GM12864 (cell line): ENCODE results near the gene MRPL48.

Experiments used
- DNase-seq: peaks from one replicate; pipeline ENCODE4 v3.0.0-alpha.2; 2011; ENCODE audit warnings: low read depth
- H3K4me3 ChIP-seq: 2 replicates; pipeline ENCODE4 v1.5.1; 2011; ENCODE audit warnings: mild to moderate bottlenecking, low read depth, low read length, control low read depth
- CTCF ChIP-seq: IDR thresholded peaks from 2 replicates; pipeline ENCODE4 v1.5.1; 2011; ENCODE audit warnings: low read depth, mild to moderate bottlenecking, moderate library complexity, low read length, control low read depth, inconsistent platforms; ENCODE audit errors: missing control alignments

MRPL48 gene

GRCh38 chr11:73752216-73752867 lies 35.3 kb upstream of the MRPL48 start:
- TF ChIP-seq CTCF, result no peak
- no peak overlapping the region for H3K4me3 ChIP-seq
- no peak for DNase-seq

- no peak for DNase-seq
- H3K4me3 ChIP-seq, result no peak overlapping the region
- TF ChIP-seq CTCF, result no peak
Measured at GRCh38 chr11:73752903-73753302, 34.8 kb upstream of the MRPL48 start.

GRCh38 chr11:73753938-73754337 lies 33.7 kb upstream of the MRPL48 start:
- no peak for TF ChIP-seq CTCF
- DNase-seq, result no peak
- no peak overlapping the region for H3K4me3 ChIP-seq

- no peak overlapping the region for H3K4me3 ChIP-seq
- DNase-seq, result no peak
- no peak for TF ChIP-seq CTCF
Measured at GRCh38 chr11:73755670-73756069, 32.0 kb upstream of the MRPL48 start.

GRCh38 chr11:73757598-73757997 lies 30.1 kb upstream of the MRPL48 start:
- no peak overlapping the region for H3K4me3 ChIP-seq
- TF ChIP-seq CTCF, result no peak
- no peak for DNase-seq

GRCh38 chr11:73758451-73758850 lies 29.2 kb upstream of the MRPL48 start:
- no peak for DNase-seq
- peak overlapping the region; percentile 13; the same call in 1 of the 2 replicates for H3K4me3 ChIP-seq
- no peak for TF ChIP-seq CTCF

GRCh38 chr11:73759610-73760134 lies 28.0 kb upstream of the MRPL48 start:
- no peak for DNase-seq
- no peak for TF ChIP-seq CTCF
- peak overlapping the region; percentile 66 for H3K4me3 ChIP-seq
